HG03045 (cell line): ENCODE measurements around the gene PRM3.

ENCODE experiments used
- ATAC-seq: cut with Tn5 transposase; IDR thresholded peaks from one replicate; pipeline ENCODE4 v1.9.1; 2021; ENCODE audit warnings: mild to moderate bottlenecking, moderate library complexity; ENCODE audit not compliant: unreplicated experiment

PRM3 gene

GRCh38 chr16:11283820-11284248 is 10.4 kb upstream of the PRM3 start:
- ATAC-seq, result no peak

DNA sequence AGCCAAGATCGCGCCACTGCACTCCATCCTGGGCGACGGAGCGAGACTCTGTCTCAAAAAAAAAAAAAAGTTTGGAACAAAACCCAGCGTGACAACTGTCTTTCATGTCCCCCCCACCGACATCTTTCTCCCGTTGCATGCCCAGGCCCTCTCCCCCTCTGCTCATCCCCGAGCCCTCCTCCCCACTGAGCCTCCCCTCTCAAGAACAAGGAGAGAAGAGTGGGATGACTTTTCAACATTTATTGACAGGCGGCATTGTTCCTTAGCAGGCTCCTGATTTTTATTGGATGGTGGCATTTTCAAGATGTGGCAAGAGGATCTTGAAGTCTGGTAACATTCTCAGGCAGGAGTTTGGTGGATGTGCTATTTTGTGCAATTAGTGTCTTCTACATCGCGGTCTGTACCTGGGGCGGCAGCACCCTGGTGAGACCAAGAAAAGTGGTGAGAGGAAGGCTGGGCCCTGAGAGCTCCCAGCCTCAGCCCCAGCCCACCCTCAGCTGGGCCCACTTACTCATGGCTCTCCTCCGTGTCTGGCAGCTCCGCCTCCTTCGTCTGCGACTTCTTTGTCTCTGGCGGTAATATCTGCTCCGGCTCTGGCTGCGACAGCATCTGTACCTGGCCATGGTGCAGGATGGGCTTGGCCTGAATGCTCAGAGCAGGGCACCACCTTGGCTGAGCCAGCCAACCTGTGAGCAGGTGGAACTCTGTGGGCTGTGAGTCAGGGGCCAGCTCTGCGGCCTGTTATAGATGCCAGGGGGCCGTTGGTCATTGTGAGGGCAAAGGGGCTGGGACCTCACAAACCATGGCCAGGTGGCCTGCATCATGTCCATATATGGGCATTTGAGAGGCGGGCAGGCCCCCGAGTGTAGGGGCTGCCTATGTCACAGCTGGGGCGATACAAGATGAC is 7.4 kb upstream of the PRM3 start, which contains the start of gene PRM1:
Gene PRM1 (minus strand): TSS at position 715 of the 907 bp plus-strand sequence. CDS start 92 bp downstream, at position 623.
- no peak for ATAC-seq

- no peak for ATAC-seq
Measured at GRCh38 chr16:11278681-11279628, 5.5 kb upstream of the PRM3 start.

GRCh38 chr16:11277607-11278337 is 4.3 kb upstream of the PRM3 start:
- no peak for ATAC-seq

DNA sequence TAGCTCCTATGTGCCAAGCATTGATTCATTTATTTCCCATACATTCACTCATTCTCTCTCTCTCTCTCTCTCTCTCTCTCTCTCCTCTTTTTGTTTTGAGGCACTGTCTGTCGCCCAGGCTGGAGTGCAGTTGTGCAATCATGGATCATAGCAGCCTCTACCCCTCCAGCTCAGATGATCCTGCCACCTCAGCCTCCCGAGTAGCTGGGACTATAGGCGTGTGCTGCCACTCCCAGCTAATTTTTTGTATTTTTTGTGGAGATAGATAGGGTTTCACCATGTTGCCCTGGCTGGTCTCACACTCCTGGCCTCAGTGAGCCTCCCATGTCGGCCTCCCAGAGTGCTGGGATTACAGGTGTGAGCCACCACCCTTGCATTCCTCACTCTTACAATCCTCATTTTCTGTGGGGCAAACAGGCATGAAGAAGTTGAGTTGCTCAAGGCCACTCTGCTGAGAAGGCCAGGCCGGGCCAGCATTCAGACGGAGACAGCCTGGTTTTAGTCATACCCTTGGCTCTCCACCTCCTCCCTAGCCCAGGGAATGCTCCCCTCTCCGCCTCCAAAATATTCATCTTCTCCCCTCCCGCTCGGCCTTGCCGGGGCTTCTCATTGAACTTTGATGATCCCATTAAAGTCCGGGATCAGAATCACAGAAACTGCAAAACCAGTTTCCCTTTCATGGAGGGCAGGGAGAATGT is 3.6 kb upstream of the PRM3 start:
- no peak for ATAC-seq

DNA sequence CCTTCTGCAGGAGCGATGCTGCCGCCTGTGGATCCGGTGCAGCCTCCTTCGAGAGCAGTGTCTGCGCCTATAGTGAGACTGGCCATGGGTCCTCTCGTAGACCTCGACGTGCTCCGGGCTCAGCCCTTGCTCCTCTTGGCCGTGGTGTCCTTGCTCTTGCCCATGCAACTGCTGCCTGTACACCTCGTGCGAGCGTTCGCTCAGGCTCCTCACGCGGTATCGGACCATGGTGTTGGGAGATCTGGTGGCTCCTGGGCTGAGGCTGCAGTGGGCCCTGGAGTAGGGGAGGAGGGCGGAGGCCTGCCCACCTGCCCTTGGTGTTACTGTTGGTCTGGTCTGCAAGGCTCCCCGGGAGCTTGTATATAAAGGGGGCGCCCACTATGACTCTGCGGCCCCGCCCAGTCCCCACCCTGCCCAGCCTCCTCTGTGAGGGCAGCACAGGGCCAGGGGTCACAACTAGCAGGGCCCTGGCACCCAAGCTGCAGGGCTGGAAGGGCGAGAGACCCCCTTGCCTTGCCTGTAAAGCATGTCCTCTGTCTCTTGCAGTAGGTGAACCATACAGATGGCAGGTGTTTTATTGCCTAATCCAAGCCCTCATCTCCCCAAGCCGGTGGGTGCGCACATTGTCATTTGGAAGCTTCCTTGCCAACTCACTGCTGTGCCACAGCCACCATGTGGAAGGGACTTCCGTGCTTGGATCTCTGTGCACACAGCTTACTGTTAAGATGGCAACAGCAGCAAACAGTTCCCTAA is 2.9 kb upstream of the PRM3 start, which contains the start of gene PRM2:
Gene PRM2 (minus strand): TSS at position 338 of the 753 bp plus-strand sequence. CDS start 110 bp downstream, at position 228.
- no peak for ATAC-seq

DNA sequence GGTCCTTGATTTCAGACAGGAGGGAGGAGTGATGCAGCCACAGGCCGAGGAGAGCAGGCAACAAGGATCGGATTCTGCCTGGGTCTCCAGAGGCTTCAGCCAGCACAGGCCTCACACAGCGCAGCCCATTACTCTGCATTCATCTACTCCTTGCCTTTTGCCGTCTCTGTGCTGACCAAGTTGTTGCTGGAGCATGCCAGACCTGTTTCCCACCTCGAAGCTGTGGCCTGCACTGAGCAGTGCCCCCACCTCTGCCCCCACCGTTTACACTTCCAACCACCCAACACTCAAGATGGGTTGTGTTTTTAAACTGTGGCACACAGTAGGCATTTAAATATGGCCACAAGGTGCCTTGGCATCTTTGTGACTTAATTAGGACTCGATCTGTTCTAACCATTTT is 1.5 kb upstream of the PRM3 start:
- ATAC-seq, result no peak

- no peak for ATAC-seq
Measured at GRCh38 chr16:11273721-11274324, 394 bp upstream of the PRM3 start.

DNA sequence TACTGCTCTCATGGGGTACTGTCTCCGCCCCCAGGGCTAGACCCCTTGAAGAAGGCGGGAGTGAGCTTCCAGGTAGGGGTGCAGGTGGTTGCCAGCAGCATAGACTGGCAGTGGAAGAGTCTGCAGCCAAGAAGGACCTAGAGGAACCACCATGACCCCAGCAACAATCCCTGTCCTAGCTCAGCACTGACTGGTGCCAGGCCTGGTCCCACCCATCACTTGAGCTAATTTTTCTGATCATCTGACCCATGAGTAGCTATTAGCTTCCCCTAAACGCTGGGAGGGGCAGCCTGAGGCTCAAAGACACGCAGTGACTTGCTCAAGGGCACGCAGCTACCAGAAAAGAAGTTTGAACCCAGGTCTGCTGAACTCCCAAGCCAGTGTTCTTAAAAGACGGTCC is 945 bp downstream of the PRM3 start:
- no peak for ATAC-seq

- ATAC-seq, result no peak
Measured at GRCh38 chr16:11271610-11272009, 1.8 kb downstream of the PRM3 start.

- no peak for ATAC-seq
Measured at GRCh38 chr16:11270602-11271162, 2.7 kb downstream of the PRM3 start.

DNA sequence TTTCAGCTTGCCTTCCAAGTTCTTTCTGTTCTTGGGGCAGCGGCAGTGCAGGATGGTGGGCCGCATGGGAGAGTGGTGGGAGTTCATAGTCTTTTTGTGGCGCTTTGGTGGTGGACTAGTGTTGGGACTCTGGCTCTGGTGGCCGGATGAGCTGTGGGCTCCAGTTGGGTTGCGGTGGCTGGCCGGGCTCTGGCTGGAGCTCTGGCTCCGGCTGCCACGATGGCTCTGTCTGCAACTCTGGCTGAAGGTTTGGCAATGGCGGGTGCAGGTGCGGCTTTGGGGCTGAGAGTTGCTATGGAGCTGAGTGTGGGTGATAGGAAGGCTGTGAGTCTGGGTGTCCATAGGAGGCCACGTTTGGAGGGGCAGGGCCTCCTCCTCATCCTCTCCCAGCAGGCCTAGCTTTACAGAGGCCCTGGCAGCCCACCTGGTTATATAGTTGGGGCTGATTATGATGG is 4.5 kb downstream of the PRM3 start, which contains the start of gene TNP2:
Gene TNP2 (minus strand): TSS at position 405 of the 455 bp plus-strand sequence. CDS start 63 bp downstream, at position 342.
- no peak for ATAC-seq

DNA sequence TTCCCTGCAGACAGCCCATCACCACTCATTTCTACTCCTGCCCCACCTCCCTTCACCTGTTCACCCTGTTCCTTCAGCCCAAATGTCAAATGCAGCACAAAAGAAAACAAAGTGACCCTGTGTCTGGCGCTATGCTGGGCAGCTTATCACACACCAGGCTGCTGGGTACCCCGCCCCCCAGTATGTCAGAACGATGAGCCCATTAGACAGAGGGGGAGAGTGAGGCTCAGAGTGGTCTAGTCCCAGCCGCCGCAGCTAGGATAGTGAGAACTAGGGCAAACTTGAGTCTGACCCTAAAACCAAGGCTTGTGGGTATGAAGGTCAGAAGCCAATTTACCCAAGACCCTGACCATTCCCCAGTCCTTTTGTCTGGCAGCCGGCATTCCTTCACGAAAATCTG is 8.3 kb downstream of the PRM3 start:
- ATAC-seq, result no peak

- ATAC-seq, result no peak
Measured at GRCh38 chr16:11264155-11264832, 9.1 kb downstream of the PRM3 start.

GRCh38 chr16:11263737-11264136 is 9.7 kb downstream of the PRM3 start:
- ATAC-seq, result no peak

DNA sequence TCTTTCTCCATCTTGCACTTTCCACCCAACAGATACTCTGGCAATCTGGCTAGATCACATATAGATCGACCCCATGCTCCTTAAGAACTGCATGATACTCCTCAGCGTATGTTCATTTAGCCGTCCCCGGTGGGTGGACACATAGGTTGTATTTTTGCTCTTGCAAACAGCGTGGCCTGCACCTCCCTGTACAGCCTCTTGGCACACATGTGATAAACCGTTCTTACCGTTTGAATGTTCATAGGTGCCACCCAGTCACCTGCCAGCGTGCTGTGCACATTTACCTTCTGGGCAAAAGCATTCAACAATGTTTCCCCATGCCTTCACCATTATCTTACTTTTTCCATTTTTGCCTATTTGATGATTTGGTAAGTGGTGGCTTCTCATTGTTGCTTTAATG is 10.5 kb downstream of the PRM3 start:
- ATAC-seq, result no peak

GRCh38 chr16:11260596-11260966 is 12.8 kb downstream of the PRM3 start:
- no peak for ATAC-seq
